Measurements from ENCODE around the gene SYTL3. TPM values are rescaled to one million over a fixed set of nuclear protein-coding genes. Genes with fewer than 3 reads are reported as not detected.

SYTL3 gene
- total and polyA plus RNA-seq, 7 donors, result 1.7 to 17.3 (median 4.1) TPM

GRCh38 chr6:158804207-158804606 is 154.4 kb downstream of the SYTL3 start:
- DNase-seq, result no peak
- Histone ChIP-seq H3K4me3 (no peak overlapping the region), H3K4me1 (peaks cover 5% of the 10 kb centered on the region), H3K27me3 (ENCODE audit: insufficient read depth in 3 of 3, low read length in 2 of 3) (no peaks in the 10 kb centered on the region), H3K27ac (no peak overlapping the region), H3K9me3 (no peaks in the 10 kb centered on the region), H3K36me3 (ENCODE audit: insufficient read depth in 1 of 2, low read depth in 1 of 2) (no peaks in the 10 kb centered on the region)
- ATAC-seq, result no peak
- intact Hi-C loops (cut with DNase I), result no loop called here
- no peak for TF ChIP-seq CTCF (IDR thresholded peaks at IDR 0.05)

- intact Hi-C loops (cut with DNase I), result no loop called here
- Histone ChIP-seq H3K4me3 (no peak overlapping the region), H3K9me3 (no peaks in the 10 kb centered on the region), H3K4me1 (no peaks in the 10 kb centered on the region), H3K27ac (no peak overlapping the region), H3K27me3 (ENCODE audit: insufficient read depth in 3 of 3, low read length in 2 of 3) (no peaks in the 10 kb centered on the region), H3K36me3 (ENCODE audit: insufficient read depth in 1 of 2, low read depth in 1 of 2) (no peaks in the 10 kb centered on the region)
- WGBS, 3 donors, result 90 to 93% (median 92%) methylated on average over 5 of the region's 5 CpGs
- no peak for TF ChIP-seq CTCF (IDR thresholded peaks at IDR 0.05)
- ATAC-seq (no peak), DNase-seq (no peak)
These were observed 156.0 kb downstream of the SYTL3 start for GRCh38 chr6:158805698-158806377.

DNA sequence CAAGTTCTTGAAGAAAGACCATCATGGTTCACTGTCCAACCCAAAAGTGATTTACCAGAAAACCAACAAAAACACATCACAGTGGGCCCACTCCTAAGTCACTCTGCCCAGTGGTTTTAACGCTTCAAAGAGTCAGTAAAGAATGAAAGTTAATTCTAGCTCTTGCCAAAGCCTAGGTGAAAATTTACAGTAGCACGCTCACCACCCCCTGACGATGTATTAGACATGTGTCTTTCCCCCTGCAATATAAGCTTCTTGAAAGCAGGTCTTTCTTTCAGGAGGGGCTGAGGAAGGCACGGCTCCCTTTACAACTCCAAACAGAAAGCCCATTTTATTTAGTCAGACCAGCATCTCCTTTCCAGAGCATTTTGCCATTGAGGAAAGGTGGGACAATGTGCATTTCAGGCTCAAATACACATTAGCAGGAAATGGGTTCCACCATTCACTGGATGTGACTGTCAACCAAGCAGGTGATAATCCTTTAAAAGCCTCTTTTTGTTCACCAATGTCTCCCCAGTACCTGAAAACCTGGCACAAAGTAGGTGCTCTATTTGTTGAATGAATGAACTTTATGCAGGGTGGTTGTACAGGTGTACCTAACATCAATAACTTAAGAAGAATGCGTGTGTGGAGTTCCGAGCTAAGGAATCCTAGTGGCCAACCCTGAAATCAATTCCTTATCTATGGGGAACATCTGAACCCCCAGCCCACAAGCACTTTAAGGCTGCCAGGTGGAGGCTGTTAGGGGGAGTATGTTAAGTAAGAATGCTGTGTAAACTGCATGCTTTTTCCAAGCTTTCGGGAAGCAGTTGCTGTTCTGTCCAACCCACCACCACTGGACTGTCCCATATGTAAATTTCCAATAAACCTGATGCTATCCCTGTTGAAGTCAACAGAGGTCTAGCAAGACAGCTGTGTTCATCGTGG is 157.9 kb downstream of the SYTL3 start:
- intact Hi-C loops (cut with DNase I), result no loop called here
- DNase-seq (no peak), ATAC-seq (no peak)
- TF ChIP-seq CTCF (IDR thresholded peaks at IDR 0.05), result no peak
- WGBS, 3 donors, result 62 to 69% (median 66%) methylated on average over 8 of the region's 8 CpGs
- Histone ChIP-seq H3K4me1 (no peaks in the 10 kb centered on the region), H3K9me3 (no peaks in the 10 kb centered on the region), H3K36me3 (ENCODE audit: insufficient read depth in 1 of 2, low read depth in 1 of 2) (no peaks in the 10 kb centered on the region), H3K27me3 (ENCODE audit: insufficient read depth in 3 of 3, low read length in 2 of 3) (no peaks in the 10 kb centered on the region), H3K4me3 (no peak overlapping the region), H3K27ac (no peak overlapping the region)

DNA sequence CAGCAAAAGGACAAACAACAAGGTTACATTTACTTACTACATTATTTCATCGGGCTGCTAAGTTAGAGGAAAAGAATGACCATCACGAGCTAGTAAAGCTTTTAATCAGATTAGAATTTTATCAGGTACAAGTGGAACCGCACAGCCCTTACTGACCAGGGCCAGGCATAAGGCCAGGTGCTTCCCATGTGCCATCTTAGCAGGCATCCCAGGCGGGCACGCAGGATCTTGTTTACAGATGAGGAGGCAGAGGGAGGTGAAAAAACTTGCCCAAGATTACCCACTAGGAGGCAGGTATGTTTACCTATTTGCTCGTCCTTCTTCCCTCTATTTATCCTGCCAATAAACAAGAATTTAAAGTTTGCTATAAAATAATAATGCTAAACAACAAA is 158.6 kb downstream of the SYTL3 start:
- 79 to 91% (median 81%) methylated on average over 6 of the region's 6 CpGs for WGBS, 3 donors
- no peak for TF ChIP-seq CTCF (IDR thresholded peaks at IDR 0.05)
- no peak for DNase-seq
- intact Hi-C loops (cut with DNase I), result no loop called here
- Histone ChIP-seq H3K4me3 (no peak overlapping the region), H3K27me3 (ENCODE audit: insufficient read depth in 3 of 3, low read length in 2 of 3) (no peaks in the 10 kb centered on the region), H3K4me1 (no peaks in the 10 kb centered on the region), H3K36me3 (ENCODE audit: insufficient read depth in 1 of 2, low read depth in 1 of 2) (no peaks in the 10 kb centered on the region), H3K27ac (no peak overlapping the region), H3K9me3 (no peaks in the 10 kb centered on the region)
- ATAC-seq, result no peak

All from psoas muscle (tissue), 8 donors.